GM18873 (cell line): ENCODE data around the gene KCTD14.
"Not testable (repeated sequence)": the region's sequence is repeated elsewhere in the genome, so short reads cannot be mapped to it uniquely, and the experiment has no call there.

Experiments used
- ATAC-seq: cut with Tn5 transposase; IDR thresholded peaks from one replicate; pipeline ENCODE4 v1.9.1; 2021; ENCODE audit warnings: mild to moderate bottlenecking, moderate library complexity, moderate number of reproducible peaks; ENCODE audit not compliant: unreplicated experiment, low FRiP score

KCTD14 gene

GRCh38 chr11:78049348-78049747 is 26.3 kb upstream of the KCTD14 start:
- no peak for ATAC-seq

- ATAC-seq, result no peak
Observed at GRCh38 chr11:78048561-78048960, 25.5 kb upstream of the KCTD14 start.

GRCh38 chr11:78046486-78046854 is 23.4 kb upstream of the KCTD14 start:
- no peak for ATAC-seq

- ATAC-seq, result no peak
Observed at GRCh38 chr11:78045851-78046485, 22.9 kb upstream of the KCTD14 start.

- no peak for ATAC-seq
Observed at GRCh38 chr11:78044706-78045105, 21.6 kb upstream of the KCTD14 start.

GRCh38 chr11:78041843-78042440 is 18.9 kb upstream of the KCTD14 start:
- ATAC-seq, result no peak

GRCh38 chr11:78041380-78041719 is 18.3 kb upstream of the KCTD14 start:
- not testable (repeated sequence) for ATAC-seq

- ATAC-seq, result no peak
Observed at GRCh38 chr11:78040691-78041379, 17.8 kb upstream of the KCTD14 start.

GRCh38 chr11:78039919-78040671 is 17.0 kb upstream of the KCTD14 start:
- ATAC-seq, result no peak

- no peak for ATAC-seq
Observed at GRCh38 chr11:78039391-78039918, 16.4 kb upstream of the KCTD14 start.

- ATAC-seq, result no peak
Observed at GRCh38 chr11:78038697-78039313, 15.7 kb upstream of the KCTD14 start.

GRCh38 chr11:78037825-78038620 is 14.9 kb upstream of the KCTD14 start:
- ATAC-seq, result no peak

GRCh38 chr11:78037056-78037455 is 14.0 kb upstream of the KCTD14 start:
- ATAC-seq, result no peak

GRCh38 chr11:78036313-78036712 is 13.2 kb upstream of the KCTD14 start:
- ATAC-seq, result no peak

GRCh38 chr11:78034623-78035022 is 11.5 kb upstream of the KCTD14 start:
- ATAC-seq, result no peak

- ATAC-seq, result no peak
Observed at GRCh38 chr11:78033040-78033439, 10.0 kb upstream of the KCTD14 start.

- ATAC-seq, result no peak
Observed at GRCh38 chr11:78032090-78032489, 9.0 kb upstream of the KCTD14 start.

- no peak for ATAC-seq
Observed at GRCh38 chr11:78031629-78032028, 8.6 kb upstream of the KCTD14 start.

- no peak for ATAC-seq
Observed at GRCh38 chr11:78030429-78031325, 7.6 kb upstream of the KCTD14 start.
